HG02981 (cell line): ENCODE measurements around the gene TMPRSS2.

Experiments used
- ATAC-seq: cut with Tn5 transposase; IDR thresholded peaks from one replicate; pipeline ENCODE4 v1.9.1; 2021; ENCODE audit warnings: mild to moderate bottlenecking, moderate library complexity; ENCODE audit not compliant: unreplicated experiment

TMPRSS2 gene

GRCh38 chr21:41510500-41510899 is 2.5 kb upstream of the TMPRSS2 start:
- no peak for ATAC-seq

- ATAC-seq, result no peak
These were observed 1.8 kb upstream of the TMPRSS2 start for GRCh38 chr21:41509733-41510132.

GRCh38 chr21:41509145-41509496 is 1.2 kb upstream of the TMPRSS2 start:
- no peak for ATAC-seq

- ATAC-seq, result no peak
These were observed 622 bp upstream of the TMPRSS2 start for GRCh38 chr21:41508415-41509144.

GRCh38 chr21:41506611-41507520 is 1.1 kb downstream of the TMPRSS2 start:
- no peak for ATAC-seq

- no peak for ATAC-seq
These were observed 1.9 kb downstream of the TMPRSS2 start for GRCh38 chr21:41506005-41506594.

- ATAC-seq, result no peak
These were observed 3.9 kb downstream of the TMPRSS2 start for GRCh38 chr21:41504030-41504429.

GRCh38 chr21:41503331-41503730 is 4.6 kb downstream of the TMPRSS2 start:
- ATAC-seq, result no peak

GRCh38 chr21:41501919-41502318 is 6.0 kb downstream of the TMPRSS2 start:
- ATAC-seq, result no peak

- ATAC-seq, result no peak
These were observed 7.0 kb downstream of the TMPRSS2 start for GRCh38 chr21:41500931-41501381.

- ATAC-seq, result no peak
These were observed 7.6 kb downstream of the TMPRSS2 start for GRCh38 chr21:41500363-41500762.

- ATAC-seq, result no peak
These were observed 8.0 kb downstream of the TMPRSS2 start for GRCh38 chr21:41499920-41500319.

GRCh38 chr21:41497788-41498187 is 10.2 kb downstream of the TMPRSS2 start:
- ATAC-seq, result no peak

- no peak for ATAC-seq
These were observed 10.9 kb downstream of the TMPRSS2 start for GRCh38 chr21:41497008-41497407.

GRCh38 chr21:41494242-41494641 is 13.7 kb downstream of the TMPRSS2 start:
- no peak for ATAC-seq

- no peak for ATAC-seq
These were observed 16.5 kb downstream of the TMPRSS2 start for GRCh38 chr21:41491412-41491811.

- ATAC-seq, result no peak
These were observed 17.6 kb downstream of the TMPRSS2 start for GRCh38 chr21:41490330-41490729.

GRCh38 chr21:41489329-41489728 is 18.6 kb downstream of the TMPRSS2 start:
- ATAC-seq, result no peak

- no peak for ATAC-seq
These were observed 19.9 kb downstream of the TMPRSS2 start for GRCh38 chr21:41488080-41488479.

GRCh38 chr21:41487082-41487481 is 20.9 kb downstream of the TMPRSS2 start:
- no peak for ATAC-seq

GRCh38 chr21:41483973-41484372 is 24.0 kb downstream of the TMPRSS2 start:
- ATAC-seq, result no peak

- ATAC-seq, result no peak
These were observed 24.5 kb downstream of the TMPRSS2 start for GRCh38 chr21:41483415-41483814.
